ENCODE data around the gene LGALS4.

GRCh38 chr19:38793671-38794070 is 19.1 kb downstream of the LGALS4 start:
- TF ChIP-seq CTCF (conservative IDR thresholded peaks at IDR 0.05; ENCODE audit: low read length), result no peak
- no peak for TF ChIP-seq EZH2phosphoT487 (IDR thresholded peaks at IDR 0.05; ENCODE audit: borderline replicate concordance, low read depth, low read length)
